GM10248 (cell line): ENCODE data around the gene CCDC157.
A peak's percentile ranks its signal among the peaks of the same experiment; 100 is the strongest.
"Not testable (repeated sequence)": the region's sequence is repeated elsewhere in the genome, so short reads cannot be mapped to it uniquely, and the experiment has no call there.

ENCODE experiments used
- CTCF ChIA-PET: fragments of 300-600 bp; sonication (Branson Sonifier 250); formaldehyde crosslinking; extraction: SDS; loops from one replicate; lab custom pipeline; 2021; ENCODE audit warnings: antibody characterized with exemption; lab: Yijun Ruan, JAX
- POLR2A ChIA-PET: fragments of 350-650 bp; sonication (Branson Sonifier 250); formaldehyde crosslinking; extraction: SDS; loops from one replicate; lab custom pipeline; 2020; ENCODE audit warnings: antibody characterized with exemption; lab: Yijun Ruan, JAX
- DNase-seq: peaks from one replicate; pipeline ENCODE4 v3.0.0; 2012; ENCODE audit errors: extremely low spot score
- TF ChIP-seq, protein P1 (sequence below): IDR thresholded peaks from 2 replicates; pipeline ENCODE4 v1.5.1; 2012; ENCODE audit warnings: mild to moderate bottlenecking, low read depth; ENCODE audit errors: extremely low read depth, missing control alignments, control extremely low read depth

The CCDC157 gene

DNA sequence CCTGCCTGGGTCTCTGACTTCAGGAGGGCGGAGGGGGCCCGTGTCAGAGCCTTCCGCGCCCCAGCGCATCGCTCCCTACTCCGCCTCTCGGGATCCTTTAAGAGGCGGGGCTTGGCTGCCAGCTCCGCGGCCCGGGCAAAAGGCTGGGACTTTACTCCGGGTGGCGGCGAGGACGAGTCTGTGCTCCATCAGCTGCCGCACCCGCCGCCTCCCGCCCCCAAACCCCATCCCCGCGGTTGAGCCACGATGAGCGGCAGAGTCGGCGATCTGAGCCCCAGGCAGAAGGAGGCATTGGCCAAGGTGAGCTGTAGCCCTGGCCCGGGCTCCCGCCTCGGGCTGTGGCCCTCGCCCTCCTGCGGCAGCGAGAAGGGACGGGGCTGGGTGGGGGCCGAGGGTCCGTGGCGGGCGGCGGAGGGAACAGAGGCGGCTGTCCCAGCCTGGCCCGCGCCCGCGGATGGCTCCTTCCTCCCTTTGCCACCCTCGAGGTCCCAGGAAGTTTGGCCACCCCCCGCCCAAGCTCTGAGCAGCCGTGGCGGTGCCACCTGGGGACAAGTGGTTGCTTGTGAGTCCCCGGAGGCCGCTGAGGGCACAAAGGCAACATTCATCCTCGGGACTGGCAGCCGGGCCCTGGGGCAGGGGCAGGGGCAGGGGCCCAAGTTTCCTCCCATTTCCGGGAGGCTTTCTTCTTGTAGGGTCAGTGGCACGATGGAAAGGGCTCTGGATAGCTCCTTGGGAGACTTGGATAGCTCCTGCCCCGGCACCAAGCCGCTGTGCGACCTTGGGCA lies 40.3 kb downstream of the CCDC157 start, which contains the start of gene SEC14L2:
Gene SEC14L2, plus strand, starts transcription at position 148 of the 785 bp plus-strand sequence. Its CDS starts 99 bp downstream, at position 247.
- TF ChIP-seq, protein P1, sequence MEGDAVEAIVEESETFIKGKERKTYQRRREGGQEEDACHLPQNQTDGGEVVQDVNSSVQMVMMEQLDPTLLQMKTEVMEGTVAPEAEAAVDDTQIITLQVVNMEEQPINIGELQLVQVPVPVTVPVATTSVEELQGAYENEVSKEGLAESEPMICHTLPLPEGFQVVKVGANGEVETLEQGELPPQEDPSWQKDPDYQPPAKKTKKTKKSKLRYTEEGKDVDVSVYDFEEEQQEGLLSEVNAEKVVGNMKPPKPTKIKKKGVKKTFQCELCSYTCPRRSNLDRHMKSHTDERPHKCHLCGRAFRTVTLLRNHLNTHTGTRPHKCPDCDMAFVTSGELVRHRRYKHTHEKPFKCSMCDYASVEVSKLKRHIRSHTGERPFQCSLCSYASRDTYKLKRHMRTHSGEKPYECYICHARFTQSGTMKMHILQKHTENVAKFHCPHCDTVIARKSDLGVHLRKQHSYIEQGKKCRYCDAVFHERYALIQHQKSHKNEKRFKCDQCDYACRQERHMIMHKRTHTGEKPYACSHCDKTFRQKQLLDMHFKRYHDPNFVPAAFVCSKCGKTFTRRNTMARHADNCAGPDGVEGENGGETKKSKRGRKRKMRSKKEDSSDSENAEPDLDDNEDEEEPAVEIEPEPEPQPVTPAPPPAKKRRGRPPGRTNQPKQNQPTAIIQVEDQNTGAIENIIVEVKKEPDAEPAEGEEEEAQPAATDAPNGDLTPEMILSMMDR = no peak
- ChIA-PET POLR2A (interaction anchor here (0.5 kb wide), 1 partner anchor 1291 kb away, joined by 5 read pairs; no protein-coding TSS in a partner anchor), CTCF (interaction anchor here (0.8 to 5.0 kb wide), 13 partner anchors 8 to 134 kb away, joined by 3 to 42 read pairs (median 4); partner anchors contain the start of genes CASTOR1 and RNF215)
- DNase-seq = peak; percentile 50

DNA sequence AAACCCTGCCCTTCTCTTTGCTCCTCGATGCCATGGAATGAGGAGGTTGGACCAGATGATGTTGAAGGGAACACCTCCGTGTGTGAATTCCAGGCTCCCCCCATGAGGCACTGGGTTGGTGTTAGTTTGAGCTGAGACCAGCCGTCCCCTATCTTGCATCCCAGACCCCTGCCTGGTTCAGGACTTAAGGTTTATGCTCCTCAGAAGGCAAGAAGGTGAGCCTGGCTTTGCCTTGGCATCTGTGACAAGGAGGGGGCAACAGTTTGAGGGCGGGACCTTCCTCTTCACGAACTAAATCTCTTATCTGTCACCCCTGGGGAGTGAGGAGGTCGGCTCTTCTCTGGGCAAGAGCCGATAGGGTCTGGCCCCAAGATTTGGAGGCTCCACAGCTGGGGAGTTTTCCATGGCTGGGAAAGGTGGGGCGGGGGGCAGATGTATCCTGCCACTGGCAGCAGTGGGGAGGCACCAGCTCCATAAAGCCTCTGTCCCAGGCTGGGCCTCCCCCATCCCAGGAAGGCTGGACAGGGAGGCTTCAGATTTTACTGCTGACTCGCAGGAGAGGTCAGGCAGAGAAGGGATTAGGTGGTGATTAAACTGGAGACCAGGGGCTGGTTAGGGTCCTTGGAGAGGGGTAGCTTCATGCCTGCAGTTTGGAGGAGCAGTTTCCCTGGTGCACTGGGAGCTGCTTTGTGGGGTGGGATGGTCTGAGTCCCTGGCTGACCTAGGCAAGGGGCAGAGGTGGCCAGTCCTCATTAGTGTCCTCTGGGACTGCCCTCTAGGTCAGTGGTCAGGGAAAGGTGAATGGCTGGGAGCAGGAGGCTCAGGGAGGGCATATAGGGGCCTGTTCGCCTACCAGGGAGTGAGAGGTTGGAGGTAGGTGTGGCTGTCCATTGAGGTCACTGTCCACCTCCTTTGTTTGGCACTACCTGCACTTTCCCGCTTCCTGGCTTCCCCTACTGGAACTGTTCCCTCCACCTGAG lies 41.1 kb downstream of the CCDC157 start:
- DNase-seq = no peak
- TF ChIP-seq, protein P1 = no peak
- POLR2A ChIA-PET = no interaction called here
- CTCF ChIA-PET = interaction anchor here (0.8 to 5.0 kb wide), 10 partner anchors 7 to 134 kb away, joined by 3 to 42 read pairs (median 4); partner anchors contain the start of genes CASTOR1 and RNF215

DNA sequence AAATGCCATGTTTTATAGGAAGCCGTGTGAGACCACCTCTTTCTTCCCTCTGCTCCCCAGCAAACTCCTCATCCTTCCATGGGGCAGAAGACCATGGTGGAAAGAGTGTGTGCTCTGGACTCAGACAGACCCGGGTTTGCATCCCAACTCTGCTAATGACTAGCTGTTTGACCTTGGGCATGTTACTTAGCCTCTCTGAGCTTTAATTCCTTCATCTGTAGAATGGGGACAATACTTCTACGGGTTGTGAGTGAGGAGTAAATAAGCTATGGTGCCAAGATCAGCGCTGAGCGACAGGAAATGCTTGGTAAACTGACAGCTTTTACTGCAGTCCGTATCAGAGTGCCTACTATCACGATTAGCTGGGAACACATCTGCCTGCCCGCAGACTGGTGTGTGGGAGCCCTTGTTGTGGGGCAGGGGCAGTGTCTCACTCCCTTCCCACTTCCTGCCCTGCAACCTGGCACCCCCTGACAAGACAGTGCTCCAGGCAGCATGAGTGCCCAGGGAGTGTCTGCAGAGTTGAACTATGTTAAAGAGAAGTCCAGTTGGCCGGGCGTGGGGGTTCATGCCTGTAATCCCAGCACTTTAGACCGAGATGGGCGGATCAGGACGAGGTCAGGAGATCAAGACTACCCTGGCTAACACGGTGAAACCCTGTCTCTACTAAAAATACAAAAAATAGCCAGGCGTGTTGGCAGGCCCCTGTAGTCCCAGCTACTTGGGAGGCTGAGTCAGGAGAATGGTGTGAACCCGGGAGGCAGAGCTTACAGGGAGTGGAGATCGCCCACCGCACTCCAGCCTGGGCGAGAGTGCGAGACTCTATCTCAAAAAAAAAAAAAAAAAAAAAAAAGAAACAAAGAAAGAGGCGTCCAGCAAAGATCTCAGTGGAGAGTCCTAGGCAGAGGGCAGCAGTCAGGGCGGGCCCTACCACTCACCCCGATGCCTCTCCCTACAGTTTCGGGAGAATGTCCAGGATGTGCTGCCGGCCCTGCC lies 42.2 kb downstream of the CCDC157 start:
- CTCF ChIA-PET = interaction anchor here (1.0 to 1.1 kb wide), 3 partner anchors 8 to 111 kb away, joined by 3 to 4 read pairs (median 3); no protein-coding TSS in a partner anchor

DNA sequence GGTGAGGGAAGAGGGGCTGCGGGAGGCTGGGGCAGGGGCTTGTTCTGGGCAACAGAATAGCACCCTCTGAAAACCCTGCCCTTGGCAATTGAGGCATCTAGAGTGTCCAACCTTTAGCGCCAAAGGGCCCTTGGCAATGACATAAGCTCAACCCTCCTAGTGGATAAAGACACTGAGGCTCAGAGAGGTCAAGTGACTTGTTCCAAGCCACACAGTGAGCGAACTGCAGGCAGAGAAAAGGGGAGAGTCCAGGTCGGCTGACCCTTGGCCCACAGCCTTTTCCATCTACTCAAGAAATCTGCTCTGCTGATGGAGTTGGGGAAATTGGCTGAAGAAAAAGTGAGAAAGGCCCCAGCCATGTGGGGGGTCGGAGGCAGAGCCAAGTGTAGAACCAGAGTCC lies 42.9 kb downstream of the CCDC157 start:
- CTCF ChIA-PET = interaction anchor here (1.0 to 1.1 kb wide), 2 partner anchors 9 to 27 kb away, joined by 3 read pairs; no protein-coding TSS in a partner anchor
- TF ChIP-seq, protein P1 = no peak
- no peak for DNase-seq
- POLR2A ChIA-PET = no interaction called here

More for the DNA sequence above, 42.2 kb downstream of the CCDC157 start:
- DNase-seq = no peak
- TF ChIP-seq, protein P1 = no peak
- POLR2A ChIA-PET = interaction anchor here (0.5 to 0.7 kb wide), 3 partner anchors 35 to 1715 kb away, joined by 3 to 7 read pairs (median 3); no protein-coding TSS in a partner anchor

DNA sequence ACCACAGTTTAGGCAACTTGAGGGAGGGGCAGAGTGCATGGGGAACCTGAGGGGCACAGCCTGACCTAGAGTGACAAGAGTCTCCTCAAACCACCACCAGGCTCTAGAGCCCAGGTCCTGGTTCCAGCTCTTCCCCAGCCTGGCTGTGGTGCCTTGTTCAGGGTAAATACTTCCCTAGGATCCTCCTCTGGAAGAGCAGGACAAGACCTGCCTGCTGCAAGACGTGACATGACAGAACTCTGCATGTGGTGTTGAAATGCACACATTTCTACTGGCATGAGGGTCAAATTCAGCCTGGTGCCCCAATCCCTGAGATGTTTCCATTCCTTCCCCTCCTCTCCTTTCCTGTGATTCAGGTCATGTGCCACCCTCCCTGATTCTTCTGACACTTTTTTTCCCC lies 43.4 kb downstream of the CCDC157 start:
- ChIA-PET POLR2A (no interaction called here), CTCF (interaction anchor here (1.0 kb wide), 1 partner anchor 9 kb away, joined by 3 read pairs; no protein-coding TSS in a partner anchor)
- TF ChIP-seq, protein P1 = no peak
- DNase-seq = no peak

DNA sequence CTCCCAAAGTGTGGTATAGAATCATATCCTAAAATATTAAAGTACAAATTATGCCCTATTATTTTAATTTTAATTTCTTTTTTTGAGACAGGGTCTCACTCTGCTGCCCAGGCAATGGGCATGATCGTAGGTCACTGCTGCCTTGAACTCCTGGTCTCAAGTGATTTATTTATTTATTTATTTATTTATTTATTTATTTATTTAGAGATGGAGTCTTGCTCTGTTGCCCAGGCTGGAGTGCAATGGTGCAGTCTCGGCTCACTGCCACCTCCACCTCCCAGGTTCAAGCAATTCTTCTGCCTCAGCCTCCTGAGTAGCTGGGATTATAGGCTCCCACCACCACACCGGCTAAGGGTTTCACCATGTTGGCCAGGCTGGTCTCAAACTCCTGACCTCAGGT lies 44.2 kb downstream of the CCDC157 start:
- CTCF ChIA-PET = interaction anchor here (2.1 to 2.9 kb wide), 2 partner anchors 10 to 25 kb away, joined by 6 to 20 read pairs; partner anchors contain the start of gene MTFP1
- POLR2A ChIA-PET, DNase-seq: not testable (repeated sequence)
